DMS53 treated with DMSO at 0.1 percent for 48 hours (cell line): Measurements from ENCODE around the gene CDC42SE2.

Experiments used
- DNase-seq: peaks from one replicate; lab custom pipeline; 2025; ENCODE audit not compliant: unreplicated experiment; lab: John Stamatoyannopoulos, UW

Gene CDC42SE2

DNA sequence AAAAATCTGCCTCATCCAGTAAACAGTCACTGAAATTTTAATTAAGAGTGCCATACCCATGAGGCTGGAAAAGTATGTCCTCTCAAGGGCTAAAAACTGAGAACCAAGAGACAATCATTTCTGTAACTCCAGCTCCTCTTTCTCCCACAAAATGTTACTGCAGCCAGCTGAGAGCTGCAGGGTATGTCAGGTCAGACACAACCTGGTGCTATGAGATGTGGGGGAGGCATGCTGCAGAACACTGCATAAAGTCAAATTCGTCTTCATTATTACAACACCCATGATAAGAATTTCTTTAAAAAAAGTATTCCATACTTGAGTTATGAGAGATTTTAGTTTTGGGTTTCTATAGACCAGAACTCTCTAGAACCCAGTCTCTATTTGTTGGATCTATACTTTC lies 162.2 kb downstream of the CDC42SE2 start:
- no peak for DNase-seq

DNA sequence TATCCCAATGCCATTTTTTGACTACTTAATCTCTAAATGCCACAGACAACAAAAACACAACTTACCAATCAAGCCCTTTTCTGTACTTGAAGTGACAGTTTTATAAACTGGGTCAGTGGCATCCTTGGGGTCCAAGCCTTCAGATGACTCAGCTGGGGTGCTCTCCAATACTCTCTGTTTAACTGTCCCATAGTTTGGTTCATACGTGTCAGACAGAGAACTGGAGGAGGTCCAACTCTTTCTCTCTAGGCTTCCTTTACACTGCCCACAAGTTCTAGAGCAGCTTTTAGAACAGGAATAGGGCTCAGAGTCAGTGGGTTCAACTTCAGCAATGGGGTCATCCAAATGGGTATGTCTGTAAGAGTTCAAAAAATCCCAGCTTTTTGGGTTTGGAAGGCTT lies 166.9 kb downstream of the CDC42SE2 start:
- no peak for DNase-seq

DNA sequence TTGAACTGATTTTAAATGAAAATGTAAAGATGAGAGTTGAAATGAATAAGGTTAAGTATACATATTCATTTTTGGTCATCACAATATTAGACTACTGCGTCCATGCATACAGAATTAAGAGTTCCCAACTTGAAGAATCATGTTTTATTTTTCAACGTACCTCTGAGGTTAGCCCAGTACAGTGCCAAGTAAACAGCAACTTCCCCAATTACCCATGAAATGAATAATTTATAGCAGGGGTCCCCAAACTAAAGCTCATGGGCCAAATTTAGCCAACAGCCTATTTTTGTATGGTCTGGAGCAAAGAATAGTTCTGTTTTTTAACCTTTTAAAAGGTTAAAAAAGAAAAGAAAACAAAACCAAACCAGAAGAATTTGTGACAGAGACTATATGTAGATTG lies 167.9 kb downstream of the CDC42SE2 start:
- DNase-seq, result no peak

- no peak for DNase-seq
Observed at GRCh38 chr5:131433109-131433508, 169.3 kb downstream of the CDC42SE2 start.

- no peak for DNase-seq
Observed at GRCh38 chr5:131436081-131436480, 172.2 kb downstream of the CDC42SE2 start.

DNA sequence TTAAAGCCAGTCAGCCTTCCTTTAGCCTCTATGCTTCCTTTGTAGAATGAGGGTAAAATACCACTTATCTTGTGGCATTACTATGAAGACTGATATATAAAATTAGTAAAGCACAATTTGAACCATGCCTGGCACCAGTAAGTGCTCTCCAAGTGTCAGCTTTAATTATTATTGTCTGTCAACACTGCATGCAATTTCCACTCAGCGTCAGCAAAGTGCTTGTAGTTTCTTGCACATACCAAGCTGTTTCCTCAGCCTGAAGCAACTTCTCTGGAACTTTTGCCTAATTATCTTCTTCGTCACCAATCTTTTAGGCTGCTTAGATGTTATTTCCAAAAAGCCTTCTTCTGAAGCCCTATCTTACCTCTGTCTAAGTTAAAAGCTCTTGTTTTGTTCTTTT lies 177.3 kb downstream of the CDC42SE2 start:
- DNase-seq, result no peak
